Suprapubic skin (tissue), 2 donors: Measurements from ENCODE around the gene CCL19.

Experiments
- EP300 ChIP-seq: sonication (generic); formaldehyde crosslinking; IDR thresholded peaks from one replicate; pipeline ENCODE4 v1.6.1; 2017; ENCODE audit warnings: antibody characterized with exemption
- POLR2A ChIP-seq, 2 donors: fragments of 450-650 bp; IDR thresholded peaks; one replicate each; pipeline ENCODE4 v1.6.1; 2017; ENCODE audit warnings: antibody characterized with exemption in 2 of 2, mild to moderate bottlenecking in 2 of 2, moderate library complexity in 2 of 2

DNA sequence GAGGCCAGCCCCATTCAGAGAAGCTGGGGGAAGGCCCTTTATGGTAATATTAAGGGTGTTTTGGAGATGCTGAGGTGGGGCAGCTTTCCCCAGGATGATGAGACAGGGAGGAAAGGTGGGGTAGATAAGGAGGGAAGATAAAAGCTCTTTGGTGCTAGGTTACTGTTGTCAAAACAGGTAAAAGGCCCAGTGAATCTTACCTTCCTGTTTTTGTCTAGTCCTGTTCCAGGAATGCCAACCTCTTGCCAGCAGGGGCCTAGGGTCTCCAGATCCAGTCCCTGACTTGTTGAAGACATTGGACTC lies 27.8 kb downstream of the CCL19 start:
- TF ChIP-seq POLR2A (IDR thresholded peaks at IDR 0.05) (no peak), EP300 (no peak)
